Endothelial cell of umbilical vein (primary cell): ENCODE data around the gene CMSS1. TPM values are rescaled to one million over a fixed set of nuclear protein-coding genes. Genes with fewer than 3 reads are reported as not detected.

Source experiments
- BruUV-seq: library from RNA; stranded (reverse); fragments of 400-500 nt; replicated peaks from 2 replicates; lab custom pipeline; 2021; lab: Mats Ljungman, UMichigan
- CTCF ChIA-PET: fragments of 300-600, 350-600 bp; sonication (Branson Sonifier 250); formaldehyde crosslinking; loops from one replicate; lab custom pipeline; 2021; ENCODE audit warnings: antibody characterized with exemption, inconsistent platforms; lab: Charles Lee
- POLR2A ChIA-PET: fragments of 300-600, 350-600 bp; sonication (Branson Sonifier 250); formaldehyde crosslinking; loops from one replicate; lab custom pipeline; 2021; ENCODE audit warnings: antibody characterized with exemption, inconsistent platforms; lab: Charles Lee
- DNase-seq: peaks from one replicate; pipeline ENCODE4 v3.0.0-alpha.2; 2011; ENCODE audit warnings: low read depth, low spot score
- FAIRE-seq: peaks from 2 replicates; lab custom pipeline; 2011; peaks lifted over from hg19 to GRCh38; lab: Jason Lieb, UNC
- H2AFZ ChIP-seq: 2 replicates; pipeline ENCODE4 v1.6.0; 2012; ENCODE audit warnings: low read depth, low read length, control low read depth, inconsistent platforms
- H3K27ac ChIP-seq: 2 replicates; pipeline ENCODE4 v1.5.1; 2011; ENCODE audit warnings: low read depth, mild to moderate bottlenecking, control low read depth, low read length, moderate library complexity; ENCODE audit not compliant: insufficient read depth
- H3K27me3 ChIP-seq, 2 experiments: 2 replicates each; pipeline versions ENCODE4 v1.6.0 to v1.6.1; 2011; ENCODE audit warnings: low read length in 2 of 2, mixed read lengths in 1 of 2; ENCODE audit not compliant: control insufficient read depth in 2 of 2, insufficient read depth in 2 of 2
- H3K36me3 ChIP-seq, 2 experiments: 2 replicates in 1 of 2; 3 replicates in 1 of 2; pipeline ENCODE4 v1.5.1; 2011; ENCODE audit warnings: low read length in 2 of 2, mild to moderate bottlenecking in 1 of 2, moderate library complexity in 1 of 2; ENCODE audit not compliant: control insufficient read depth in 2 of 2, insufficient read depth in 2 of 2; ENCODE audit errors: extremely low read depth in 1 of 2
- H3K4me1 ChIP-seq: 3 replicates; pipeline ENCODE4 v1.5.1; 2011; ENCODE audit warnings: mild to moderate bottlenecking, low read length; ENCODE audit not compliant: control insufficient read depth, insufficient read depth; ENCODE audit errors: extremely low read depth
- H3K4me2 ChIP-seq: 2 replicates; pipeline ENCODE4 v1.6.1; 2011; ENCODE audit warnings: low read length, control low read depth, mixed read lengths; ENCODE audit not compliant: insufficient read depth
- H3K4me3 ChIP-seq, 3 experiments: fragments of 200-600 bp in 1 of 3; sonication (generic), shearing (Covaris generic) in 1 of 3; replicated peaks in 1 of 3; 2 replicates each; pipeline ENCODE4 v1.5.1; 2011 to 2016; ENCODE audit warnings: control low read depth in 3 of 3, low read length in 3 of 3, mild to moderate bottlenecking in 2 of 3, inconsistent platforms in 1 of 3, low read depth in 1 of 3, moderate library complexity in 1 of 3; ENCODE audit not compliant: insufficient read depth in 1 of 3
- H3K79me2 ChIP-seq: 2 replicates; pipeline ENCODE4 v1.6.0; 2012; ENCODE audit warnings: low read length, inconsistent platforms; ENCODE audit not compliant: control insufficient read depth, insufficient read depth
- H3K9ac ChIP-seq: replicated peaks from 2 replicates; pipeline ENCODE3; 2011; ENCODE audit warnings: low read length, control low read depth; ENCODE audit not compliant: insufficient read depth; ENCODE audit errors: extremely low read depth
- H3K9me1 ChIP-seq: replicated peaks from 3 replicates; pipeline ENCODE4 v1.6.0; 2011; ENCODE audit warnings: mild to moderate bottlenecking, low read length; ENCODE audit not compliant: control insufficient read depth, insufficient read depth; ENCODE audit errors: extremely low read depth
- H3K9me3 ChIP-seq: replicated peaks from 2 replicates; pipeline ENCODE4 v1.5.1; 2012; ENCODE audit warnings: low read length, inconsistent platforms; ENCODE audit not compliant: control insufficient read depth, insufficient read depth
- H4K20me1 ChIP-seq: replicated peaks from 2 replicates; pipeline ENCODE3; 2011; ENCODE audit warnings: mild to moderate bottlenecking, low read length; ENCODE audit not compliant: control insufficient read depth, insufficient read depth; ENCODE audit errors: extremely low read depth
- CTCF ChIP-seq, 2 donors: IDR thresholded peaks; 1 replicate in 1 of 2; 2 replicates in 1 of 2; pipeline ENCODE4 v1.5.1; 2011; ENCODE audit warnings: low read length in 2 of 2, mild to moderate bottlenecking in 2 of 2, moderate library complexity in 2 of 2, control low read depth in 1 of 2, inconsistent platforms in 1 of 2, low read depth in 1 of 2; ENCODE audit not compliant: insufficient read depth in 1 of 2; ENCODE audit errors: extremely low read depth in 1 of 2
- EZH2 ChIP-seq: IDR thresholded peaks from 2 replicates; pipeline ENCODE4 v1.6.1; 2012; ENCODE audit warnings: borderline replicate concordance, low read depth, mild to moderate bottlenecking, moderate library complexity, low read length, inconsistent platforms; ENCODE audit not compliant: severe bottlenecking
- FOS ChIP-seq: IDR thresholded peaks from 2 replicates; pipeline ENCODE4 v1.6.1; 2011; ENCODE audit warnings: mild to moderate bottlenecking, low read length, moderate library complexity, borderline replicate concordance; ENCODE audit not compliant: insufficient read depth
- GATA2 ChIP-seq: IDR thresholded peaks from 2 replicates; pipeline ENCODE4 v1.7.0; 2011; ENCODE audit warnings: low read depth, mild to moderate bottlenecking, moderate library complexity, mixed read lengths, low read length; ENCODE audit not compliant: insufficient read length, insufficient read depth
- JUN ChIP-seq: IDR thresholded peaks from 2 replicates; pipeline ENCODE4 v1.6.1; 2011; ENCODE audit warnings: borderline replicate concordance, low read depth; ENCODE audit not compliant: insufficient read length, insufficient read depth
- MAX ChIP-seq: IDR thresholded peaks from 2 replicates; pipeline ENCODE4 v1.6.1; 2011; ENCODE audit not compliant: insufficient read depth, insufficient read length
- MYC ChIP-seq: IDR thresholded peaks from one replicate; pipeline ENCODE4 v1.6.1; 2011; ENCODE audit warnings: mild to moderate bottlenecking, low read depth, low read length
- POLR2A ChIP-seq: IDR thresholded peaks from 2 replicates; pipeline ENCODE4 v1.6.1; 2012; ENCODE audit warnings: low read depth, mild to moderate bottlenecking, control low read depth, low read length
- POLR2AphosphoS5 ChIP-seq: IDR thresholded peaks from 2 replicates; pipeline ENCODE4 v1.6.1; 2012; ENCODE audit warnings: low read depth, mild to moderate bottlenecking, control low read depth, low read length, moderate library complexity; ENCODE audit not compliant: insufficient read depth
- dilution Hi-C: fragments of 300-500 bp; cut with MboI; formaldehyde crosslinking; loops from one replicate; pipeline ENCODE4 v1.15.0; 2019; ENCODE audit warnings: low sequenced_read_pairs; ENCODE audit not compliant: extremely low pct_ligation_motif_present
- intact Hi-C: fragments of 100-400 bp; cut with micrococcal nuclease; formaldehyde crosslinking; loops from one replicate; pipeline ENCODE4 v1.10.0; 2022
- polyA plus RNA-seq, 4 experiments: library from polyadenylated mRNA; depleted of rRNA in 3 of 4; stranded (reverse) in 3 of 4; unstranded in 1 of 4; fragments of >200 nt; gene quantifications; 2 replicates each; pipeline versions ENCODE4 v1.2.1 to v1.2.3, GENCODE V29; 2011 to 2012; ENCODE audit warnings: missing spikeins in 1 of 4
- total RNA-seq: library from RNA; stranded (reverse); gene quantifications from 2 replicates; pipeline ENCODE4 v1.2.3, GENCODE V29; 2021

Gene CMSS1
- total and polyA plus RNA-seq, 2 donors (not counting 3 experiments of a cell fraction or from before 2014, with no cell fraction given) = 9.7 to 60.6 TPM

DNA sequence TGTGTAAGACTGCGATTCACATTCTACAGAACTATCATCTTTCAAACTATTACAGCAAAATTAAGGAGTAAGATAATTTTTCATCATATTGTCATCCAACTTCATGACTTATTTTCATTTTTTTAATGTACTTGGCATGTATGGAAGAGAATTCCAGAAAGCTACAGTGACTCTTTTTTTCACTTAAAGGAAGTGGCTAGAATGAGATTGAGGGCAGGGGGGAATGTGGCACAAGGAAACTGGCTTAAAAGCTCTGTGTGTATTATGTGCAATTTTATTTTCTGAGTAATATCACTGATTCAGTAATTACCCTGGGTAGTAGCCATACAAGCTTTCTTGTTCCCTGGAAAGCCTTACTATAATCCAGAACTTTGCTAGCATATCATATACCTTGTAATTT, 202.1 kb downstream of the CMSS1 start:
- H3K4me1 ChIP-seq = no peaks in the 10 kb centered on the region
- dilution Hi-C loops (no loop called here), intact Hi-C loops (no loop called here)
- no peaks in the 10 kb centered on the region for H3K9me1 ChIP-seq
- H3K36me3 ChIP-seq = no peaks in the 10 kb centered on the region
- H3K4me2 ChIP-seq = no peak overlapping the region
- no TSS peak for BruUV-seq
- no peak overlapping the region for H3K9ac ChIP-seq
- H2AFZ ChIP-seq = no peak overlapping the region
- no peak overlapping the region for H3K27ac ChIP-seq
- POLR2A ChIA-PET = no interaction called here
- no peaks in the 10 kb centered on the region for H3K27me3 ChIP-seq
- TF ChIP-seq GATA2 (no peak), MYC (no peak), FOS (no peak), POLR2AphosphoS5 (no peak), POLR2A (no peak), CTCF (IDR thresholded peaks at IDR 0.05; ENCODE audit: extremely low read depth in 1 of 2, insufficient read depth in 1 of 2, low read depth in 1 of 2, low read length in 2 of 2) (no peak), EZH2 (no peak), JUN (no peak), MAX (no peak)
- no peak for FAIRE-seq
- H3K4me3 ChIP-seq = no peak overlapping the region
- H3K9me3 ChIP-seq = no peaks in the 10 kb centered on the region
- H3K79me2 ChIP-seq = no peaks in the 10 kb centered on the region
- CTCF ChIA-PET = interaction anchor here (0.9 to 2.1 kb wide), 4 partner anchors 9 to 177 kb away, joined by 3 to 13 read pairs (median 5); no protein-coding TSS in a partner anchor
- no peaks in the 10 kb centered on the region for H4K20me1 ChIP-seq
- no peak for DNase-seq
